Raji (cell line): ENCODE measurements around the gene TCF25.

ENCODE experiments used
- POLR2A ChIP-seq: IDR thresholded peaks from 2 replicates; pipeline ENCODE4 v1.6.1; 2011; ENCODE audit warnings: low read depth, low read length, control low read depth; ENCODE audit not compliant: insufficient read depth

The TCF25 gene, protein sequence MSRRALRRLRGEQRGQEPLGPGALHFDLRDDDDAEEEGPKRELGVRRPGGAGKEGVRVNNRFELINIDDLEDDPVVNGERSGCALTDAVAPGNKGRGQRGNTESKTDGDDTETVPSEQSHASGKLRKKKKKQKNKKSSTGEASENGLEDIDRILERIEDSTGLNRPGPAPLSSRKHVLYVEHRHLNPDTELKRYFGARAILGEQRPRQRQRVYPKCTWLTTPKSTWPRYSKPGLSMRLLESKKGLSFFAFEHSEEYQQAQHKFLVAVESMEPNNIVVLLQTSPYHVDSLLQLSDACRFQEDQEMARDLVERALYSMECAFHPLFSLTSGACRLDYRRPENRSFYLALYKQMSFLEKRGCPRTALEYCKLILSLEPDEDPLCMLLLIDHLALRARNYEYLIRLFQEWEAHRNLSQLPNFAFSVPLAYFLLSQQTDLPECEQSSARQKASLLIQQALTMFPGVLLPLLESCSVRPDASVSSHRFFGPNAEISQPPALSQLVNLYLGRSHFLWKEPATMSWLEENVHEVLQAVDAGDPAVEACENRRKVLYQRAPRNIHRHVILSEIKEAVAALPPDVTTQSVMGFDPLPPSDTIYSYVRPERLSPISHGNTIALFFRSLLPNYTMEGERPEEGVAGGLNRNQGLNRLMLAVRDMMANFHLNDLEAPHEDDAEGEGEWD

DNA sequence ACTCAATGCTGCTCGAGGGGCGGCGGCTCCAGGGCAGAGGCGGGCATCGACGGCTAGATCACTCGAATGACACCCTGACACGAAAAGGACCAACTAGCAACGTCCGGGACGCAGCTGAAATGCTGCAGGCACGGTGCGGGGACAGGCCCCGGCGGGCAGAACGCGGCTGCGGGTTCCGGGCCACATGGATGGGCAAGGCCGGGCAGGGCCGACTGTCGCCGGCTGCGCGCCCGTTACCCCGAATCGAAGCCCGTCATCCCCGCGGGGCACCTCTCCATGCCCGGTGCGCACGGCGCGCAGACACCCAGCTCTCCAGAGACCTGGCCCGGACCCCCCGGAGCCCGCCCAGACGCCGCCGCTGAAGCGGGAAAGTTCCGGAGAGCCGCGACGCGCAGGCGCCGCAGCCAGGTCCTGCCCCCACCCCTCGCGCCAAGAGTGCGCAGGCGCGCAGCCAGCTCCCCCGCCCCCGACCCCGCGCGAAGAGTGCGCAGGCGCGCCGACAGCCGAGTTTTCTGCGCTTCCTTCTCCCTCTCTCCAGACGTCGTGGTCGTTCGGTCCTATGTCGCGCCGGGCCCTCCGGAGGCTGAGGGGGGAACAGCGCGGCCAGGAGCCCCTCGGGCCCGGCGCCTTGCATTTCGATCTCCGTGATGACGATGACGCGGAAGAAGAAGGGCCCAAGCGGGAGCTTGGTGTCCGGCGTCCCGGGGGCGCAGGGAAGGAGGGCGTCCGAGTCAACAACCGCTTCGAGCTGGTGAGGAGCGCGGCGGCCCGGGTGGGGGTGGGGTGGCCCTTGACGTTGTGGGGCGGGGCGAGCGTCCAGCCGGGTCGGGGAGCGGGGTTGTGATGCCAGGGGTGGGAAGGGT is at the start of gene TCF25:
TSS of gene TCF25 (plus strand) at position 484 of the 863 bp plus-strand sequence. CDS start at position 560, 76 bp downstream.
- TF ChIP-seq POLR2A: peak; percentile 81

DNA sequence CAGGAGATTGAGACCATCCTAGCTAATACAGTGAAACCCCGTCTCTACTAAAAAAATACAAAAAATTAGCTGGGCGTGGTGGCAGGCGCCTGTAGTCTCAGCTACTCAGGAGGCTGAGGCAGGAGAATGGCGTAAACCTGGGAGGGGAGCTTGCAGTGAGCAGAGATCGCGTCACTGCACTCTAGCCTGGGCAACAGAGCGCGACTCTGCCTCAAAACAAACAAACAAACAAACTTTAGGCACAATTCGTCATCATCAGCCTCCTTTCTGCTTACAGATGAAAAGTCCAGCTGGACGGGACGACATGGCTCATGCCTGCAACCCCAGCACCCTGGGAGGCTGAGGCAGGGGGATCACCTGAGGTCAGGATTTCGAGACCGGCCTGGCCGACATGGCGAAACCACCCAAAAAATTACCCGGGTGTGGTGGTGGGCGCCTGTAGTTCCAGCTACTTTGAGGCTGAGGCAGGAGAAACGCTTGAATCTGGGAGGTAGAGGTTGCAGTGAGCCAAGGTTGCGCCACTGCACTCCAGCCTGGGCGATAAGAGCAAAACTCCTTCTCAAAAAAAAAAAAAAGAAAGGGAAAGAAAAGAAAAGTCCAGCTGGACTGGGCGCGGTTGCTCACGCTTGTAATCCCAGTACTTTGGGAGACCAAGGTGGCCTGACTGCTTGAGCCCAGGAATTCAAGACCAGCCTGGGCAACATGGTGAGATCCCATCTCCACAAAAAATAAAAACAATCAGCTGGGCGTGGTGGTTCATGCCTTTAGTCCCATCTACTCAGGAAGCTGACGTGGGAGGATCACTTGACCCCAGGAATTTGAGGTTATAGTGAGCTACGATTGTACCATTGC is 46.6 kb upstream of the TCF25 start:
- no peak for TF ChIP-seq POLR2A

DNA sequence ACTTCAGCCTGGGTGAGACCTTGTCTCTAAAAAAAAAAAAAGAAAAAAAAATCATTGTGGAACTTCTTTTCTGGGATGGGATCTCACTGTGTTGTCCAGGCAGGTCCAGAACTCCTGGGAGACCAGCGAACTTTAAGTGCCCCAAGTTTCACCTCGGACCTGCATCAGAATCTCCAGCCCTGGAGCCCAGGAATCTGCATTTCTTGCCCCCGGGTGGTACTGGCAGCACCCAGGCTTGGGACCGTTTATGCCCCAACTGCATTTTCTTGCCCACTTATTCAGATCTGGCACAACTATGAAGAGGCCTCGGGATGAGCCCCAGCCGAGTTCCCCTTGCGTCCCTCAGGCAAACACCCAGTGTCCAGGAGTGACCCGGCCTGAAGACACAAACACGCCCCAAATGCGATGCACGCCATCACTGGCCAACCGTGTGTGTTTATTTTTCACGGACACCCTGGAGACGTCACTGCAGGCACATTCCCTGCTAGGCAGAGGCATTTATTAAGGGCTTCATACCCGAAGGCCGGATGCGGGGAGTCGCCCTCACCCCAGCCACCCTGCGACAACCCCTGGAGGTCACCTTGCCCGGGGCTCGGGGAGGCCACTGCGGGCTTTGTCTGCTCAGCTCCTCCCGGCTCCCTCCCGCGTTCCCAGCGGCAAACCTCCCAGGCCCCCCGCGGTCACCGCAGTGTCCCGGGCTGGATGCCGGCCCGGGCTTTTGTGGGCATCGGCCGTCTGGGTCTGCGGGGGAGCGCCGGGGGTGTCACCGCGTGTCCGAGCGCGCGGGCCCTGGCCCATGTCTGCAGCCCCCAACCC is 45.8 kb upstream of the TCF25 start:
- no peak for TF ChIP-seq POLR2A

DNA sequence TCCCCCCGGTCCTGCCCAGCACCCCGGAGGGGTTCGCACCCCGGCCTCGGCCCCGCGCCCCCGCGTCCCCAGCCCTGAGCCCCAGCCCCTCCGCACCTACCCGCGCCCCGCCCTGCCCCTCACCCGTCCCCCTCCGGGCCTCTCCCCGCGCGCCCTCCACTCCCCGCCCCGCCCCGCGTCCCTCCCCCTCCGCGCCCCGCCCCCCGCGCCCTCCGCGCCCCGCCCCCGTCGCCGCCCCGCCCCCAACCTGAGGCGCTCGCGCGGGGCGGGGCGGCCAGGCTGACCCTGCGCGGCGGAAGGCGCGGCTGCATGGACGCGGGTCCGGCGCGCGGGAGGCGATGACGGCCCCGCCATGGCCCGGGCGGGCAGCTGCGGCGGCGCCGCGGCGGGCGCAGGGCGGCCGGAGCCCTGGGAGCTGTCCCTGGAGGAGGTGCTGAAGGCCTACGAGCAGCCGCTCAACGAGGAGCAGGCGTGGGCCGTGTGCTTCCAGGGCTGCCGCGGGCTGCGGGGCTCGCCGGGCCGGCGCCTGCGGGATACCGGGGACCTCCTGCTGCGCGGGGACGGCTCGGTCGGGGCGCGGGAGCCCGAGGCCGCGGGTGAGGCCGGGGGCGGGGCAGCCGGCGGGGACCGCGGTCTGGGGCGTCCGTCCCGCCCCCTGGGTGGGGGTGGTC is 45.1 kb upstream of the TCF25 start, which contains the start of gene SPIRE2:
TSS of gene SPIRE2 (plus strand) at position 277 of the 671 bp plus-strand sequence. CDS start at position 353, 76 bp downstream.
- no peak for TF ChIP-seq POLR2A

DNA sequence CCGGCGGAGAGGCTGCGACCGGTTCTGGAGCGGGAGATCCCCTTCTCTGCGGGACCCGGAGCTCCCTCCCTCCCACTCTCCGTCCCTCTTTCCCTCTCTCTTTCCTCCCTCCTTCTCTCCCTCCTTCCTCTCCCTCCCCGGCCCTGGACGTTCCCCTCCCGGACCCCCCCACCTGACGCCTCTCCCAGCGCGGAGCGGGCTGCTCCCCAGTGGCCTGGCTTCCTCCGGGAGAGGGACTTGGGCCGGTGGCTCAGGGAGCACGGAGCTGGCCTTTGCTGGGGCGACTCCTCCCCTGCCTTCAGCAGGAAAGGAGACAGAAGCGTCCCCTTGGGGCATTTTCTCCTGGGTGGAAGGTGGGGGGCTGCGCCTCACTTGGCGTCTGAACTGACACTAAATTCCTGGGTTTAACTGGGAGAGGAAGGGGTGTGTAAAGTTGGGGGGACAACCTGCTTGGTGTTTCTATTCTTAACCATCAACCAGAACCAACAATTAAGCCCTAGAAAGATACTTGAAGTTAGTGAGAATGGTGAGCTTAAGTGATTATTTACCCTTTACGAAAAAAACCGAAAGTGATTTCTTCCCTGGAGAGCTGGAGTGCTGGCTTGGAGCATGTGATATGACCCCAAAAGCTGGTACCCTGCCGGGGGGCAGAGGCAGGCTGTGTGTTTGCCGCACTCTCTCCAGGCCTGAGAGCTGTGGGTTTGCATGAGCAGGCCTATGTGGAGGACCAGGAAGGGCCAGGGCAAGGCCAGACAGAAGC is 44.3 kb upstream of the TCF25 start:
- no peak for TF ChIP-seq POLR2A

DNA sequence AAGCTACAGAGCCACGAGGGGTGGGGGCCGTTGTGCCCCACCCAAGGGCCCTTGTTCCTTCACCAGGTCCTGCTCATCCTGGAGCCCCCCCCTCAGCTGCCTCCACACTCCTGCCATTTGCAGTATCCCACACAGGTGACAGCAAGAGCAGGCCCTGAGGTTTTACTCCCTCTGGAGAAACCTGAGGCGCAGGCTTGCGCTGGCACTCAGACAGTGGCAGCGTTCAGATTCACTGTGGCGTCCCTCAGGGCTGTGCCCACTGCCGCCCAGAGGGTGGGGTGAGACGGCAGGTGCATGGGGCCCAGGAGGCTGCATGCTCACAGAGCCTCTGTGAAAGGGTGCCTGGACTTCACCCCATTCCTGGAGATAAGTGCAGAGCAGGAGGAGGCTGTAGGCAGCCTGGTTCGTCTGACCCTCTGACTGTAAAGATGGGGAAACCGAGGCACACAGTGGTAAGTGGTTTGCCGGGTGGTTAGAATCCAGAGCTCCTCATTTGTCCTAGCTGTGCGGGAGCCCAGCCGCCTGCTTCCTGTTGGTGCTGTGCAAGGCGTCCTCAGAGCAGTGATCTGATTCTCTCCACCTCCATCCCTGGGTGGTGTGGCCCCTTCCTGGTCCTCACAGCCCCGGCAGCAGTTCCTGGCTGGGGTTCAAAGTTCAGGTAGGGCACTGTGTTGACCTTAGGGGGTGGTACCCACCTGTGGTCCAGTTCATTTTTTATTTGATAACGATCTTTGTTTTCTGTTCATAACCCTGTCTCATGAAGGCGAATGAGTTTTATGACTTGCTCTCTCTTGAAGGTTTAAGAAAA is 43.6 kb upstream of the TCF25 start:
- no peak for TF ChIP-seq POLR2A

DNA sequence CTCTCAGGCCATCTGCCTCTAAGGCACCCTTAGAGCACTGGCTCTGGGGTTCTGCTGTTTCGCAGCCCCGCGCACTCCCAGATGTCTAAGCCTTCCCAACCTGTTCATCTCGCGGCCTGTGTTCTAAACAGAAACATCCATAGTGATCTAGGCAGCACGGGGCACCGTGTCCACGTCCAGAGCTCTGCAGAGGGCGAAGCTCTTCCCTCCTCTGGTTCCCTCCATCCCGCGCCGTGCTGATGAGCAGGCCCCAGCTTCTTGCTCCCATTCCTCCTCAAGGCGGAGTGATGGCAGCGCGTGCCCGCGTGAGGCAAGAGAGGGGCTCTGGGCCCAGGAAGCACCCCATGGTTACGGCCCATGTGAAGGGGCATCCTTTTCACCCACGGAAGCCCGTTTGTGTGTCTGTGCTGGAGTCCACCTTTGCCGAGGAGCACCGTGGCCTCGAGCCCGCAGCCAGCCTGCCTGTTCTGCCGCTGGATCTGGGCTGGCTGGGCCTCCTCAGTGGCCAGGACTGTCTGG is 41.5 kb upstream of the TCF25 start:
- TF ChIP-seq POLR2A: no peak

DNA sequence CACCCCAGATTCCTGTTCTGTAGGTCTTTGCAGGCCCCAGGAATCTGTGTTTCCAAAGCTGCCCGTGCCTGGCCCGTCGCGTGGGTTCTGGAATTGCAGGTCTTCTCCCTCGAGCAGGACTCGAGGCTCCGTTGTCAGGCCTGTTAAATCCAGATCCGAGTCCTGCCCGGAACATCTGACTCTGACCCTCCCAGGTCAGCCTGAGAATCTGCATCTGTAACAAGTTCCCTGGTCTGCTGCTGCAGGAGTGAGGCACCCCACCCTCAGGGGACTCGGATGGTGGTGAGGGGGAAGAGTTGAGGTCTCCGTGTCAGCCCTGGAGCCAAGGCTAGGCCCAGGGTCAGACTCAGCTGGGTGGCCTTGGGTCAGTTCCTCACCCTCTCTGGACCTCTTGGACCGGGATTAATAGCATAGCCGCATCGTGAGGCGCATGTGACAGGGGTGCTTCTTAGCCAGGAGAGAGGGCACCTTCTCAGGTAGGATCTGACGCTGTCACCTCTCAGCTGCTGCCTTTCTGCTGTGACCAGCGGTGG is 36.3 kb upstream of the TCF25 start:
- TF ChIP-seq POLR2A: no peak

DNA sequence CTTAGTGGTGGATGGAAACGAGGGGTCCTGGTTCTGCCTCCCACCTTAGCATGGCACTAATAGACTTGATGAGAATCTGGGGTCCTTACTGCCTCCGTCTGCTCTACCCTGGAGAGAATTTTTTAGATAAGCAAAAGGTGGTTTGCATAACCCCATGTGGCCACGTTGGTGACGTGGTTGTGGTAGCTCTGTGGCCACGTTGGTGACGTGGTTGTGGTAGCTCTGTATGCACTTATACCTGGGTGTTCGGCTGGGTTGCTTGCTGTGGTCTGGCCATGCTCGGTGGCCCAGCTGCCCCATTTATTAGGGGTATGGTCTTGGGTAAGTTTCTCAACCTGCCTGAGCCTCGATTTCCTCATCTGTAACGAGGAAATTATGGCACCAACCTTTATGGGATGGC is 32.1 kb upstream of the TCF25 start:
- no peak for TF ChIP-seq POLR2A

DNA sequence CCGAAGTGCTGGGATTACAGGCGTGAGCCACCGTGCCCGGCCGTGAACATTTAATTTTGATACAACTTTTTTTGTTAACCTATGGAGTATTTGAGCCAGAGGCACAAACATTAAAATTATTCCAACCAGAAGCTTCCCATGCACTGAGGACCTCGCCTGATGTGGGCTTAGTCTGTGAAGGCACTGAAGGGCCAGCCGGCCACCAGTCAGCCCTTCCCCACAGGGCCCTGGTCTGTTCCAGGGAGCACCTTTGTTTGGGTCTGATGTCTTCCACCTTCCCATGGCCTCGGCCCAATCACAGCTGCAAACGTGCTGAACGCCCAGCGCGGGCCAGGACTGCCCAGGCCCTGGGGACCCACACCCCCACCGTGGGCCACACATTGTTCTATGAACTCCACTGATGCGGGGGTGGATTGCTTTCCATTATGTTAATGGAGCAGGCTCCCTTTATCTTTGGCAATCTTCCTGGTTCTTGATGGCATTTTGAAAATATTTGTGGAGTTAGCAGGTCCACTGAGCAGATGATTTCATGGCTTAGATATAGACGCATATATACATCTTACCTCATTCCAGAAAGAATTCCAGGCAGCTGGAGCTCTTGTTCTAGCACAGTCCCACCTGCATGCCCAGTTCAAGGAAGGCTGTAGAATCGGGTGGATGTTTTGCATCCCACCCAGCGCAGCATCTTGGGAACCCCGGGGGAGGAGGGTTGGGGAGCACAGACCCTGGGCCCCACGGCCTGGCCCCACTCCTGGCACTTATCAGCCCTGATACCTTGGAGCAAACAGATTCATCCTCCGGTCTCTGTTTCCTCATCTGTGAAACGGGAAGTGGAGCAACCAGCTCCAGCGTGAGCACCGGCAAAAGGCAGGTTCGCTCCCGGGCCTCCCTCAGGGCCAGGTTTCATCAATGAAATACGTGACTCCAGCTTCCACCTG is 30.7 kb upstream of the TCF25 start:
- TF ChIP-seq POLR2A: no peak
